Upper lobe of left lung (tissue), 6 donors: Measurements from ENCODE around the gene IL22RA1. TPM values are rescaled to one million over a fixed set of nuclear protein-coding genes. Genes with fewer than 3 reads are reported as not detected.

Source experiments
- ATAC-seq, 2 donors: fragments of 200-7000 bp; cut with Tn5 transposase; one replicate each; pipeline ENCODE4 v1.9.1; 2022; ENCODE audit warnings: mild to moderate bottlenecking in 2 of 2, moderate library complexity in 2 of 2; ENCODE audit not compliant: low FRiP score in 2 of 2
- DNase-seq, 2 donors: peaks; one replicate each; pipeline ENCODE4 v3.0.0-alpha.2; 2019 to 2020
- H3K27ac ChIP-seq, 4 donors: fragments of 200-600 bp; sonication (generic); one replicate each; pipeline ENCODE4 v1.5.1; 2016 to 2019
- H3K27me3 ChIP-seq, 4 donors: fragments of 200-600 bp; sonication (generic); one replicate each; pipeline ENCODE4 v1.5.1; 2017 to 2019
- H3K36me3 ChIP-seq, 4 donors: fragments of 200-600 bp; sonication (generic); one replicate each; pipeline ENCODE4 v1.5.1; 2016 to 2019
- H3K4me1 ChIP-seq, 4 donors: fragments of 200-600 bp; sonication (generic); one replicate each; pipeline ENCODE4 v1.5.1; 2018 to 2019
- H3K4me3 ChIP-seq, 4 donors: fragments of 200-600 bp; sonication (generic); one replicate each; pipeline ENCODE4 v1.5.1; 2017 to 2019; ENCODE audit warnings: mild to moderate bottlenecking in 2 of 4, moderate library complexity in 1 of 4
- H3K9me3 ChIP-seq, 4 donors: fragments of 200-600 bp; sonication (generic); one replicate each; pipeline ENCODE4 v1.5.1; 2018 to 2019
- EP300 ChIP-seq, 4 donors: sonication (generic); formaldehyde crosslinking; IDR thresholded peaks; one replicate each; pipeline ENCODE4 v1.5.1; 2017; ENCODE audit warnings: antibody characterized with exemption in 4 of 4, control low read depth in 2 of 4
- POLR2A ChIP-seq, 4 donors: fragments of 450-650 bp; IDR thresholded peaks; one replicate each; pipeline ENCODE4 v1.5.1; 2016 to 2017; ENCODE audit warnings: antibody characterized with exemption in 4 of 4, mild to moderate bottlenecking in 2 of 4
- POLR2AphosphoS5 ChIP-seq, 2 donors: sonication (generic); formaldehyde crosslinking; IDR thresholded peaks; one replicate each; pipeline ENCODE4 v1.5.1; 2017; ENCODE audit warnings: antibody characterized with exemption in 2 of 2
- WGBS, 2 donors: methylation state at CpG; one replicate each; pipeline ENCODE4 v1.1.5; 2017 to 2018; 5-methylcytosine and 5-hydroxymethylcytosine counted together
- total RNA-seq, 6 donors: library from RNA; depleted of rRNA in 4 of 6; stranded (reverse); fragments of >200 nt in 4 of 6; gene quantifications; one replicate each; pipeline versions ENCODE4 v1.1.0 to v1.2.1, GENCODE V29; 2016 to 2021
- TF ChIP-seq, protein P1 (sequence below), 6 experiments: fragments of 450-650 bp in 4 of 6; fragments of 200-600 bp in 2 of 6; sonication (generic) in 2 of 6; IDR thresholded peaks; one replicate each; pipeline ENCODE4 v1.5.1; 2016 to 2019; ENCODE audit warnings: antibody characterized with exemption in 6 of 6
- donor health status: DM: no; HTN: no; CAD: no; lungs with moderate emphysema.
- donor health status: DM: no; HTN: yes; CAD: no; lungs with severe emphysema.

IL22RA1 gene
- total RNA-seq, 6 donors from 2014 or later = 0.15 to 1.4 (median 0.90) TPM

- H3K27me3 ChIP-seq = no peaks in the 10 kb centered on the region
- H3K4me1 ChIP-seq = no peaks in the 10 kb centered on the region
- DNase-seq = no peak
- TF ChIP-seq, protein P1, sequence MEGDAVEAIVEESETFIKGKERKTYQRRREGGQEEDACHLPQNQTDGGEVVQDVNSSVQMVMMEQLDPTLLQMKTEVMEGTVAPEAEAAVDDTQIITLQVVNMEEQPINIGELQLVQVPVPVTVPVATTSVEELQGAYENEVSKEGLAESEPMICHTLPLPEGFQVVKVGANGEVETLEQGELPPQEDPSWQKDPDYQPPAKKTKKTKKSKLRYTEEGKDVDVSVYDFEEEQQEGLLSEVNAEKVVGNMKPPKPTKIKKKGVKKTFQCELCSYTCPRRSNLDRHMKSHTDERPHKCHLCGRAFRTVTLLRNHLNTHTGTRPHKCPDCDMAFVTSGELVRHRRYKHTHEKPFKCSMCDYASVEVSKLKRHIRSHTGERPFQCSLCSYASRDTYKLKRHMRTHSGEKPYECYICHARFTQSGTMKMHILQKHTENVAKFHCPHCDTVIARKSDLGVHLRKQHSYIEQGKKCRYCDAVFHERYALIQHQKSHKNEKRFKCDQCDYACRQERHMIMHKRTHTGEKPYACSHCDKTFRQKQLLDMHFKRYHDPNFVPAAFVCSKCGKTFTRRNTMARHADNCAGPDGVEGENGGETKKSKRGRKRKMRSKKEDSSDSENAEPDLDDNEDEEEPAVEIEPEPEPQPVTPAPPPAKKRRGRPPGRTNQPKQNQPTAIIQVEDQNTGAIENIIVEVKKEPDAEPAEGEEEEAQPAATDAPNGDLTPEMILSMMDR (IDR thresholded peaks at IDR 0.05) = no peak
- no peak for TF ChIP-seq EP300 (IDR thresholded peaks at IDR 0.05)
- TF ChIP-seq POLR2AphosphoS5 (IDR thresholded peaks at IDR 0.05) = no peak
- no peak for TF ChIP-seq POLR2A (IDR thresholded peaks at IDR 0.05)
- H3K36me3 ChIP-seq = no peaks in the 10 kb centered on the region
- no peak overlapping the region for H3K27ac ChIP-seq
- H3K4me3 ChIP-seq = no peak overlapping the region
- WGBS, 2 donors = 73 to 84% methylated on average over 13 of the region's 13 CpGs
- H3K9me3 ChIP-seq = no peaks in the 10 kb centered on the region
- ATAC-seq = no peak
Measured at GRCh38 chr1:24100945-24101737, 41.8 kb downstream of the IL22RA1 start.

DNA sequence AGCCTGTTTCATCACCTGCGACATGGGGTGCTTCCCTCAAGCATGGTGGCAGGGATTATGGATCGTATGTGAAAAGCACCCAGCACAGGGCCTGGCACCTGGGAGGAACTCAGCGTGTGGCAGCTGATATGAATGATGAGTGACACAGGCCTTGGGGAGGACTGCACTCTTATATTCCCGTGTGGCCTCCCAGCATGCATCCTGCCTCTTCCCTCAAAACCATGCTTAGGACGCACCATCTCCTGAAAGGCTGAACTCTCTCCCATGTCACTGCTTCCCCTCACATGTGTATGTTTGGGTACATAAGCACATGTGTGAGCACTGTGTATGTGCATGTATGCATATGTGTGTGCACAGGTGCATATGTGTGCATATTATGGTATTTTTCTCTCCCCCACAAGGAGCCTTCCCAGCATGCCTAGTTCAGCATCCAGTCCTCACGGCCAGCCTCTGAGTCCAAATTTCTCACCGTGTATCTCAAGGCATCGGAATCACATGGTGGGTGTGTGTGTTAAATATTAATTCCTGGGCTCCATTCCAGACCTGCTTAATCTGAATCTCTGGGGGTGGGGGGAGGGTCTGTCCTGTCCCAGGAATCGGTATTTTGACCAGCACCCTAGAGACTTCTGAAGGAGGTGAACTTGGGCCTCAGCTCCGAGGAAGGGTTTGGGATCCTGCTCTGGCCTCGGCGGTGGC is 43.8 kb downstream of the IL22RA1 start:
- H3K9me3 ChIP-seq = no peaks in the 10 kb centered on the region
- ATAC-seq = no peak
- H3K4me1 ChIP-seq = no peaks in the 10 kb centered on the region
- no peaks in the 10 kb centered on the region for H3K27me3 ChIP-seq
- no peaks in the 10 kb centered on the region for H3K36me3 ChIP-seq
- no peak overlapping the region for H3K27ac ChIP-seq
- TF ChIP-seq POLR2AphosphoS5 (IDR thresholded peaks at IDR 0.05) (no peak), EP300 (IDR thresholded peaks at IDR 0.05) (no peak), POLR2A (IDR thresholded peaks at IDR 0.05) (no peak)
- TF ChIP-seq, protein P1 (IDR thresholded peaks at IDR 0.05) = no peak
- WGBS, 2 donors = 66 to 75% methylated on average over 11 to 12 of the region's 12 CpGs
- no peak overlapping the region for H3K4me3 ChIP-seq
- no peak for DNase-seq

- 86 to 91% methylated on average over 5 of the region's 5 CpGs for WGBS, 2 donors
- no peaks in the 10 kb centered on the region for H3K27me3 ChIP-seq
- no peaks in the 10 kb centered on the region for H3K36me3 ChIP-seq
- H3K4me1 ChIP-seq = no peaks in the 10 kb centered on the region
- H3K27ac ChIP-seq = no peak overlapping the region
- TF ChIP-seq EP300 (IDR thresholded peaks at IDR 0.05) (no peak), POLR2A (IDR thresholded peaks at IDR 0.05) (no peak), POLR2AphosphoS5 (IDR thresholded peaks at IDR 0.05) (no peak)
- TF ChIP-seq, protein P1 (IDR thresholded peaks at IDR 0.05) = no peak
- ATAC-seq (no peak), DNase-seq (no peak)
- H3K9me3 ChIP-seq = no peaks in the 10 kb centered on the region
- H3K4me3 ChIP-seq = no peak overlapping the region
Measured at GRCh38 chr1:24098102-24098501, 44.8 kb downstream of the IL22RA1 start.

DNA sequence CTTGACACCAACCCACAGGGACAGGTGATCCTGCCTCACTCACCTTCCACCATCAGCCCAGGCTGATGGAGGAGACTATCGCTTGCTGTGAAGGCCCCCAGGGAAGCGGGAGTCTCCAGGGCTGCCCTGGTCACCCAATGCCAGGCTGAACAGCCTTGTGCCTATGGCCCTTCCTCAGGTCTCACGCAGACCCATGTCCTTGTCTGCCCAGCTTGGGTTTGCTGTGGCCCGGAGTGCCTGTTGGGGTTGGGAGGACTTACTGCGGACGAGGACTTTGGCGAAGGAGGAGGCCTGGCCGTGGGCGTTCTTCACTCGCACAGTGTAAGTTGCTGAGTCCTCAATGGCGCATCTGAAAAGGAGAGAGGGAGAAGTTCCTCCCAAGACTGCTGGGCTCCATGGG is 45.3 kb downstream of the IL22RA1 start:
- Histone ChIP-seq H3K36me3 (no peaks in the 10 kb centered on the region), H3K27ac (no peak overlapping the region), H3K9me3 (no peaks in the 10 kb centered on the region), H3K4me3 (no peak overlapping the region), H3K4me1 (no peaks in the 10 kb centered on the region), H3K27me3 (no peaks in the 10 kb centered on the region)
- TF ChIP-seq EP300 (IDR thresholded peaks at IDR 0.05) (no peak), POLR2AphosphoS5 (IDR thresholded peaks at IDR 0.05) (no peak), POLR2A (IDR thresholded peaks at IDR 0.05) (no peak)
- TF ChIP-seq, protein P1 (IDR thresholded peaks at IDR 0.05) = no peak
- DNase-seq (no peak), ATAC-seq (no peak)
- WGBS, 2 donors = 92 to 97% methylated on average over 9 to 11 of the region's 11 CpGs
